Measurements from ENCODE around the gene ATP6AP1. TPM values are rescaled to one million over a fixed set of nuclear protein-coding genes. Genes with fewer than 3 reads are reported as not detected.

ATP6AP1 gene
- total and polyA plus RNA-seq, 2 donors (not counting 1 experiment from before 2014, with no cell fraction given) = 47.1 to 57.7 TPM

DNA sequence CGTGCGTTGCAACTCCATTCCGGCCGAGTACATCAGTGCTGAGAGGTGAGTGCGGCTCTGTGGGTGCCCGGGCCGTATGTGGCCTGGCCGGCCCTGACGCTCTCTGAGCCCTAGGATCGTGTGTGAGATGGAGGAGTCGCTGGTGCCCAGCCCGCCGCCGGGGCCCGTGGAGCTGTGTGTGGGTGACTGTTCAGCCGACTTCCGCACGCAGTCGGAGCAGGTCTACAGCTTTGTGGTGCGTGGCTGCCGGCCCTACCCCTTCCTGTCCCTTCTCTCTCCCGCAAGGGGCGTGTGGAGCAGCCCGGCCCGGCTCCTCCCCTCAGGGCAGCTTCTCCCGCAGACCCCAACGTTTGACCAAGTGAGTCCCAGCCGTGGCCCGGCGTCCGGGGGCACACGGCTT lies 37.6 kb downstream of the ATP6AP1 start:
- Histone ChIP-seq H4K20me1 (ENCODE audit: control insufficient read depth, insufficient read depth, low read length, poor library complexity, severe bottlenecking) (no peaks in the 10 kb centered on the region), H3K27me3 (replicated peaks in 1 of 4; ENCODE audit: control extremely low read depth in 1 of 4, control insufficient read depth in 3 of 4, insufficient read depth in 4 of 4, low read length in 3 of 4) (no peaks in the 10 kb centered on the region), H3K4me3 (ENCODE audit: control extremely low read depth in 1 of 5, extremely low read depth in 1 of 5, insufficient read depth in 1 of 5, low read depth in 2 of 5, low read length in 4 of 5) (no peak overlapping the region), H3K36me3 (replicated peaks in 1 of 2; ENCODE audit: control extremely low read depth in 1 of 2, control insufficient read depth in 1 of 2, extremely low read depth in 1 of 2, insufficient read depth in 2 of 2, low read length in 1 of 2) (peaks cover 0 to 32% of the 10 kb centered on the region in 2 experiments), H3K79me2 (ENCODE audit: control insufficient read depth, insufficient read depth, low read length) (peaks cover under 1% of the 10 kb centered on the region), H3K4me2 (replicated peaks; ENCODE audit: low read depth, low read length, poor library complexity, severe bottlenecking) (no peak overlapping the region), H3K9ac (ENCODE audit: low read length) (no peak overlapping the region), H3K4me1 (ENCODE audit: control insufficient read depth in 2 of 2, insufficient read depth in 2 of 2, low read length in 2 of 2) (no peaks in the 10 kb centered on the region), H3K9me3 (ENCODE audit: control extremely low read depth in 1 of 3, control insufficient read depth in 2 of 3, insufficient read depth in 1 of 3, low read length in 2 of 3) (no peaks in the 10 kb centered on the region), H3K27ac (ENCODE audit: low read length in 2 of 2) (no peak overlapping the region), H2AFZ (ENCODE audit: insufficient read depth, low read depth, low read length, poor library complexity, severe bottlenecking) (no peak overlapping the region)
- 96% methylated on average over 18 of the region's 32 CpGs for WGBS (ENCODE audit: insufficient coverage)
- ATAC-seq (ENCODE audit: low read depth) (no peak), DNase-seq (no peak)
- no peak for TF ChIP-seq EZH2 (IDR thresholded peaks at IDR 0.05; ENCODE audit: borderline replicate concordance, insufficient read depth, low read depth, low read length, poor library complexity, severe bottlenecking)
- TF ChIP-seq, protein P1, sequence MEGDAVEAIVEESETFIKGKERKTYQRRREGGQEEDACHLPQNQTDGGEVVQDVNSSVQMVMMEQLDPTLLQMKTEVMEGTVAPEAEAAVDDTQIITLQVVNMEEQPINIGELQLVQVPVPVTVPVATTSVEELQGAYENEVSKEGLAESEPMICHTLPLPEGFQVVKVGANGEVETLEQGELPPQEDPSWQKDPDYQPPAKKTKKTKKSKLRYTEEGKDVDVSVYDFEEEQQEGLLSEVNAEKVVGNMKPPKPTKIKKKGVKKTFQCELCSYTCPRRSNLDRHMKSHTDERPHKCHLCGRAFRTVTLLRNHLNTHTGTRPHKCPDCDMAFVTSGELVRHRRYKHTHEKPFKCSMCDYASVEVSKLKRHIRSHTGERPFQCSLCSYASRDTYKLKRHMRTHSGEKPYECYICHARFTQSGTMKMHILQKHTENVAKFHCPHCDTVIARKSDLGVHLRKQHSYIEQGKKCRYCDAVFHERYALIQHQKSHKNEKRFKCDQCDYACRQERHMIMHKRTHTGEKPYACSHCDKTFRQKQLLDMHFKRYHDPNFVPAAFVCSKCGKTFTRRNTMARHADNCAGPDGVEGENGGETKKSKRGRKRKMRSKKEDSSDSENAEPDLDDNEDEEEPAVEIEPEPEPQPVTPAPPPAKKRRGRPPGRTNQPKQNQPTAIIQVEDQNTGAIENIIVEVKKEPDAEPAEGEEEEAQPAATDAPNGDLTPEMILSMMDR (IDR thresholded peaks at IDR 0.05) = no peak
- Mint-ChIP-seq H3K4me3 (no peak overlapping the region), H3K4me1 (peaks cover 1% of the 10 kb centered on the region), H3K9me3 (ENCODE audit: insufficient read depth) (no peaks in the 10 kb centered on the region), H3K27ac (no peak overlapping the region), H3K27me3 (no peaks in the 10 kb centered on the region)
- intact Hi-C loops (cut with micrococcal nuclease) = no loop called here
- CTCF ChIA-PET = no interaction called here
- POLR2A ChIA-PET = interaction anchor here (0.6 kb wide), 1 partner anchor 59 kb away, joined by 6 read pairs; no protein-coding TSS in a partner anchor

DNA sequence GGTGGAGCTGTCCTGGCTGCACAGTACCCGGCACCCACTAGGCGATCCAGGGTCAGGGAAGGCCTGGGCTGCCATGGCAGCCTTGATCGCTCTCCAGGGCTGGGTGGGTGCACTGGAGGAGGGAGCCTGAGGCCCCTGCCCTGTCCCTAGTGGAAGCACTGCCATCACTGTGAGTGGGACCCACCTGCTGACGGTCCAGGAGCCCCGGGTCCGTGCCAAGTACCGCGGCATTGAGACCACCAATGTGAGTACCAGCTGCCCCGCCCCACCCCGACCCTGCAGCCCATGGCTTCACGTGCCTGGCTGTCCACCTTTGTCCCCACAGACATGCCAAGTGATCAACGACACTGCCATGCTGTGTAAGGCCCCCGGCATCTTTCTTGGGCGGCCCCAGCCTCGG lies 38.4 kb downstream of the ATP6AP1 start:
- Mint-ChIP-seq H3K9me3 (ENCODE audit: insufficient read depth) (no peaks in the 10 kb centered on the region), H3K27me3 (no peaks in the 10 kb centered on the region), H3K27ac (no peak overlapping the region), H3K4me3 (no peak overlapping the region), H3K4me1 (no peaks in the 10 kb centered on the region)
- Histone ChIP-seq H3K4me3 (ENCODE audit: control extremely low read depth in 1 of 5, extremely low read depth in 1 of 5, insufficient read depth in 1 of 5, low read depth in 2 of 5, low read length in 4 of 5) (no peak overlapping the region), H3K9me3 (ENCODE audit: control extremely low read depth in 1 of 3, control insufficient read depth in 2 of 3, insufficient read depth in 1 of 3, low read length in 2 of 3) (no peaks in the 10 kb centered on the region), H3K27ac (ENCODE audit: low read length in 2 of 2) (no peak overlapping the region), H2AFZ (ENCODE audit: insufficient read depth, low read depth, low read length, poor library complexity, severe bottlenecking) (no peak overlapping the region), H3K36me3 (replicated peaks in 1 of 2; ENCODE audit: control extremely low read depth in 1 of 2, control insufficient read depth in 1 of 2, extremely low read depth in 1 of 2, insufficient read depth in 2 of 2, low read length in 1 of 2) (peaks cover 0 to 35% of the 10 kb centered on the region in 2 experiments), H3K27me3 (replicated peaks in 1 of 4; ENCODE audit: control extremely low read depth in 1 of 4, control insufficient read depth in 3 of 4, insufficient read depth in 4 of 4, low read length in 3 of 4) (no peaks in the 10 kb centered on the region), H3K4me1 (ENCODE audit: control insufficient read depth in 2 of 2, insufficient read depth in 2 of 2, low read length in 2 of 2) (no peaks in the 10 kb centered on the region), H3K79me2 (ENCODE audit: control insufficient read depth, insufficient read depth, low read length) (no peaks in the 10 kb centered on the region), H3K4me2 (replicated peaks; ENCODE audit: low read depth, low read length, poor library complexity, severe bottlenecking) (no peak overlapping the region), H4K20me1 (ENCODE audit: control insufficient read depth, insufficient read depth, low read length, poor library complexity, severe bottlenecking) (no peaks in the 10 kb centered on the region), H3K9ac (ENCODE audit: low read length) (no peak overlapping the region)
- intact Hi-C loops (cut with micrococcal nuclease) = no loop called here
- no peak for DNase-seq
- no peak for TF ChIP-seq EZH2 (IDR thresholded peaks at IDR 0.05; ENCODE audit: borderline replicate concordance, insufficient read depth, low read depth, low read length, poor library complexity, severe bottlenecking)
- TF ChIP-seq, protein P1 (IDR thresholded peaks at IDR 0.05) = no peak
- ChIA-PET POLR2A (no interaction called here), CTCF (no interaction called here)
- ATAC-seq (ENCODE audit: low read depth) = no peak
- 96% methylated on average over 13 of the region's 15 CpGs for WGBS (ENCODE audit: insufficient coverage)
